Thoracic aorta (tissue), 2 donors: ENCODE measurements around the gene DGAT2L6. TPM values are rescaled to one million over a fixed set of nuclear protein-coding genes. Genes with fewer than 3 reads are reported as not detected.
"Not testable (repeated sequence)": the region's sequence is repeated elsewhere in the genome, so short reads cannot be mapped to it uniquely, and the experiment has no call there.

Experiments
- ATAC-seq: fragments of 150-250 bp; one replicate; pipeline ENCODE4 v1.8.0; 2017; ENCODE audit warnings: low read depth; ENCODE audit not compliant: insufficient number of reproducible peaks, low FRiP score
- DNase-seq: peaks from one replicate; pipeline ENCODE4 v3.0.0-alpha.2; 2020; ENCODE audit warnings: low spot score
- H3K27ac ChIP-seq, 2 donors: fragments of 200-600 bp; sonication (generic); 1 replicate in 1 of 2; 2 replicates in 1 of 2; pipeline ENCODE4 v1.5.1; 2016; ENCODE audit warnings: mild to moderate bottlenecking in 2 of 2, moderate library complexity in 2 of 2
- H3K27me3 ChIP-seq: fragments of 200-600 bp; sonication (generic); replicated peaks from 2 replicates; pipeline ENCODE4 v1.6.0; 2016; ENCODE audit warnings: mild to moderate bottlenecking; ENCODE audit not compliant: insufficient read depth
- H3K36me3 ChIP-seq: fragments of 200-600 bp; sonication (generic); one replicate; pipeline ENCODE4 v1.5.1; 2016
- H3K4me1 ChIP-seq, 2 donors: fragments of 200-600 bp; sonication (generic); 1 replicate in 1 of 2; 2 replicates in 1 of 2; pipeline versions ENCODE4 v1.5.1 to v1.6.0; 2016; ENCODE audit warnings: low read depth in 2 of 2, mild to moderate bottlenecking in 1 of 2; ENCODE audit not compliant: control insufficient read depth in 1 of 2
- H3K4me3 ChIP-seq: fragments of 200-600 bp; sonication (generic); 2 replicates; pipeline ENCODE4 v1.5.1; 2016; ENCODE audit warnings: mild to moderate bottlenecking
- H3K9me3 ChIP-seq: fragments of 200-600 bp; sonication (generic); 2 replicates; pipeline ENCODE4 v1.5.1; 2016
- CTCF ChIP-seq: fragments of 200-600 bp; sonication (generic); IDR thresholded peaks from one replicate; pipeline ENCODE4 v1.5.1; 2019; ENCODE audit warnings: antibody characterized with exemption
- total RNA-seq, 2 donors: library from RNA; depleted of rRNA; stranded (reverse); fragments of >200 nt; gene quantifications; one replicate each; pipeline versions ENCODE4 v1.1.0 to v1.2.3, GENCODE V29; 2016

DGAT2L6 gene
- total RNA-seq, 2 donors from 2014 or later: not detected

GRCh38 chrX:70241501-70241900 lies 64.2 kb downstream of the DGAT2L6 start:
- Histone ChIP-seq H3K4me1 (no peaks in the 10 kb centered on the region), H3K27me3 (no peaks in the 10 kb centered on the region), H3K4me3 (no peak overlapping the region), H3K9me3 (no peaks in the 10 kb centered on the region), H3K27ac (no peak overlapping the region), H3K36me3 (no peaks in the 10 kb centered on the region)
- no peak for TF ChIP-seq CTCF
- DNase-seq (no peak), ATAC-seq (no peak)

GRCh38 chrX:70243601-70244000 lies 66.3 kb downstream of the DGAT2L6 start:
- not testable (repeated sequence) for H3K4me3 ChIP-seq, H3K27ac ChIP-seq, H3K4me1 ChIP-seq, H3K36me3 ChIP-seq, H3K27me3 ChIP-seq, DNase-seq, ATAC-seq, H3K9me3 ChIP-seq

GRCh38 chrX:70244881-70245280 lies 67.6 kb downstream of the DGAT2L6 start:
- DNase-seq (no peak), ATAC-seq (no peak)
- no peaks in the 10 kb centered on the region for H3K4me1 ChIP-seq
- H3K4me3 ChIP-seq: no peak overlapping the region
- H3K9me3 ChIP-seq: no peaks in the 10 kb centered on the region
- H3K27ac ChIP-seq: no peak overlapping the region
- no peak for TF ChIP-seq CTCF
- no peaks in the 10 kb centered on the region for H3K27me3 ChIP-seq
- no peaks in the 10 kb centered on the region for H3K36me3 ChIP-seq

GRCh38 chrX:70247252-70247651 lies 70.0 kb downstream of the DGAT2L6 start:
- no peaks in the 10 kb centered on the region for H3K27me3 ChIP-seq
- H3K9me3 ChIP-seq: no peaks in the 10 kb centered on the region
- TF ChIP-seq CTCF: no peak
- DNase-seq (no peak), ATAC-seq (no peak)
- H3K36me3 ChIP-seq: no peaks in the 10 kb centered on the region
- no peak overlapping the region for H3K27ac ChIP-seq
- H3K4me1 ChIP-seq: no peaks in the 10 kb centered on the region
- H3K4me3 ChIP-seq: no peak overlapping the region

- no peak for TF ChIP-seq CTCF
Observed at GRCh38 chrX:70252491-70252890, 75.2 kb downstream of the DGAT2L6 start.

GRCh38 chrX:70253377-70254062 lies 76.2 kb downstream of the DGAT2L6 start:
- no peaks in the 10 kb centered on the region for H3K9me3 ChIP-seq
- no peak overlapping the region for H3K27ac ChIP-seq
- H3K27me3 ChIP-seq: no peaks in the 10 kb centered on the region
- TF ChIP-seq CTCF: no peak
- no peaks in the 10 kb centered on the region for H3K36me3 ChIP-seq
- DNase-seq (no peak), ATAC-seq (no peak)
- H3K4me1 ChIP-seq: no peaks in the 10 kb centered on the region
- H3K4me3 ChIP-seq: no peak overlapping the region

More at GRCh38 chrX:70252491-70252890, 75.2 kb downstream of the DGAT2L6 start:
- Histone ChIP-seq H3K27me3 (no peaks in the 10 kb centered on the region), H3K4me1 (no peaks in the 10 kb centered on the region), H3K4me3 (no peak overlapping the region), H3K27ac (no peak overlapping the region), H3K9me3 (no peaks in the 10 kb centered on the region), H3K36me3 (no peaks in the 10 kb centered on the region)
- DNase-seq (no peak), ATAC-seq (no peak)
